T-helper 22 cell (primary cell): Measurements from ENCODE around the gene C4orf50.

Experiments
- DNase-seq: peaks from one replicate; pipeline ENCODE4 v3.0.0-alpha.2; 2020; ENCODE audit warnings: low read depth

Gene C4orf50

DNA sequence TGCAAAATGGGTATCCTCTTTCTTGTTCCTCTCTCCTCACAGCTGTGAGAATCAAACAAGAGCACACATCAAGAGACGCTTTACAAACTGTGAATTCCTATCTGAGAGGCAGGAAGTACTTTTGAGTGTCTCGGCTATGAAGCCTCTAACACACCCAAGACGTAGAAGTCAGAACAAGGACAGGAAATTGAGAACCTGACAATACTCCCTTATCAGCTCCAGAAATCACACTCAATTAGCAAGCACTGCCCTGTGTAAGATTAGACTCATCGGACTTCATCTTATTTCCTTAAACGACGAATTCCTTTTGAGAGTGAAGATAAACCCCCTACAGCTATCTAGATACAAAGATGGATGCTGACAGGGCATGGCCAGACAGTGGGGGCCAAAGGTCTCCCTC lies 74.7 kb downstream of the C4orf50 start:
- DNase-seq: no peak

DNA sequence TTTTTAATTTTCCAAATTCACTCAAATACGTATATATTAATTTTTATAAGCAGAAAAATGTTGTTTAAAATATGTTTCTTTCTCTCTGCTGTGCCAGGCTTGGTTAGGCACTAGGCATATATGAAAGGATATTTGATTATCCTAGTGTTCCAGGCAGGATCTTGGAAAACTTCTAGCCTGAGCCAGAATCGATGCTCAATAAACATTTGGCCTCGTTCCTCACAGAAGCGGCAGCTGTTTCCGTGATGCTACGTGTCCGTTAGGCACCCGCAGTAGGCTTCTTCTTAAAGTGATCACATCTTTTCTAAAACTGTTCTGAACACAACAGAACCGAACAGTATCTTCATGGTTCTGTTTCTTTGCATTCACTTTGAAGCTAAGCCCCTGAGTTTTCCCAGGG lies 75.3 kb downstream of the C4orf50 start:
- DNase-seq: no peak

DNA sequence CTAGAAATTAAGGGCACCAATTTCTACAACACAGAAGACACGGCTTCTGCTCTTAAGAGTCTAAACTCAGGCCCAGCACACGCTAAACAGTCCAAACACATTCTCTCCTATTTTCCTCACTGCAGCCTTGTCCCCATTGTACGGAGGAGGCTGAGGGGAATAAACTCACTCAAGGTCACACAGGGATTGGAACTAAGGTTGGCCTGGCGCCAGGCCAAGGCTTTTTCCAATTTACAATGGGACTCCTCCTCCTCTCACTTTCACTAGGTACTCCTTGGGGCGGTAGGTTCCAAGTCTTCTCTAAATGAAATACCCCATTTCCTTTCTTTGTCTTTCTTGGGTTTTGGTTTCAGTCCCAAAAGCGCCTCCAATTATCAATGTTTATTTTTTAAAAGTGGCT lies 76.6 kb downstream of the C4orf50 start:
- DNase-seq: no peak

DNA sequence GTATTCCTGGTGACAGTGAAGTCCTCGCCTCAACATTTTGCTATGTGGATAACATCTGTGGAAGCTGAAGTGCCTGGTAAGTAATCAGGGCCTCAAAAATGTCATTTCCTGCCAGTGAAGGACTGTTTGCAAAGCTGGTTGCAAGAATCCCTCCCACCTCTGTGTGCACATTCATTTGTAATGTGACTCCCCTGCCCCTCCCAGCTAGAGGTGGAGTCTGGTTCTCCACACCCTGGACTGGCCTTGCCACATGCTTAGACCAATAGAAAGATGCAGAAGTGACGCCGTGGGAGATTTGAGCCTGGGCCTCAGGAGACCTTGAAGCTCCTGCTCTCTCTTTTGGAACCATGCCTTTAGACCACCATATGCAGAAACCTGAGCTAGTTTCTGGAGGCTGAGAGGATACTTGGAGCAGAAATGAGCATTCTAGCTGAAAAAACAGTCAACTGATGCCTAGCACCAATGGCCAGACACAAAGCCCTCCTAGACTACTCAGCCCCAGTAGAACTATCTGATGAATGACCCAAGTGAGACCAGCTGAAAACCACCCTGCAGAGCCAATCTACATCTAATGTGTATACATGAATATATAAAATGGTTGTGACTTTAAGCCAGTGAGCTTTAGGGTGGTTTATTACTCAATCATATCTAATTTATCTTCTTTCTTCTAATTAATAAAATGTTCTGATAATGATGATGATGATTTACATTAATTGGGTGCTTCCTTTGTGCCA lies 77.6 kb downstream of the C4orf50 start:
- DNase-seq: no peak

DNA sequence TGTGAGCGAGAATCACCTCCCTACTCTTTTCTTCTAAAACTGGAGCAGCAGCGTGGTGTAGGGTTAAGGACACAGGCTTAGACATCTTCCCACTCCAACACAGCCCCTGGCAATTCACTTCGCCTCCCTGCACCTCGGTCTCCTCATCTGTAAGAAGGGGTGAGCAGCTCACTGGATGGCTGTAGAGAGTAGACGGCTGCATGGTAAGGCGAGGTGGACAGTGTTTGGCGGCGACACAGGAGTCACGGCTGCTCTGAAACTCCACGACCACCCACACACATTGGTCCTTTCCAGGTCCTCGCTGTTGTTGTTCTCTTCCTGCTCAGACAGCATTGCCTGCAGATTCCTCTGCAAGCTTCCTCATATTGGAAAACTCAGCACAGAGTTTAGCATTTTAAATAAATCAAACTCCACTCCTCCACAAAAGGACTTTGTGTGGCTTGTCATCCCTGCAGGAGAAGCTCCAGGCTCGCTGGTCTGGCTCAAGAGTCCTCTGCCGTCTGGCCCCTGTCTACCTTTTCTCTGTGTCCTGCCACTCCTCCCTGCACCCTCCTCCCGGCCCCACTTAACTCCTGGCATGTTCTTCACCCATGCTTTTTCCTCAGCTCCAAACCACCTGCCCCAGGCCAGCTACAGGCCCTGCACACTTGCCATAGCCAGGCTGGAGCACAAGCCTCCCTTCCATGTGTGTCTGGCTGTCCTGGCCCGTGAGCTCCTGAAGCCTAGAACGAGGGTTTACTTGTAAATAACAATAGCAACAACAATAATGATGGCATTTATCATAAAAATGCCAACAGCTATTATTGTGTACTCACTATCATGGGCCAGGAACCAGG lies 84.0 kb downstream of the C4orf50 start:
- DNase-seq: no peak

DNA sequence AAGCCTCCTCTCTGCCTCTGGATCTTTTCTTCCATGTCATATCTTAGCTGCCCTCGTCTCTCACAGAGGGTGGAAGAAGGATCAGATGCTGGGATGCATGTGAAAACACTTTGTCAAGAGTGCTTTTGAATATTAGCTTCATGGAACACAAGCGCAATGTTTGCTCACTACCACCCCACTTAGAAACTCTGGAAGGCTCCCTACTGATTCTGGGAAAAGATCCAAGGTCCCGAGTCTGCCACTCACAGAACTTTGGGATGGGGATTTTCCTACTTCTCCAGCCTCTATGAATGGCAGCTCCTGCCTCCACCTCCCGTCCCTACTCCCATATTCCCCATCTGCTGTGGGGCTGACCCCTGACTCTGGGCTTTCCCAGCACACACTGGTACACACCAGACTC lies 85.1 kb downstream of the C4orf50 start:
- no peak for DNase-seq

DNA sequence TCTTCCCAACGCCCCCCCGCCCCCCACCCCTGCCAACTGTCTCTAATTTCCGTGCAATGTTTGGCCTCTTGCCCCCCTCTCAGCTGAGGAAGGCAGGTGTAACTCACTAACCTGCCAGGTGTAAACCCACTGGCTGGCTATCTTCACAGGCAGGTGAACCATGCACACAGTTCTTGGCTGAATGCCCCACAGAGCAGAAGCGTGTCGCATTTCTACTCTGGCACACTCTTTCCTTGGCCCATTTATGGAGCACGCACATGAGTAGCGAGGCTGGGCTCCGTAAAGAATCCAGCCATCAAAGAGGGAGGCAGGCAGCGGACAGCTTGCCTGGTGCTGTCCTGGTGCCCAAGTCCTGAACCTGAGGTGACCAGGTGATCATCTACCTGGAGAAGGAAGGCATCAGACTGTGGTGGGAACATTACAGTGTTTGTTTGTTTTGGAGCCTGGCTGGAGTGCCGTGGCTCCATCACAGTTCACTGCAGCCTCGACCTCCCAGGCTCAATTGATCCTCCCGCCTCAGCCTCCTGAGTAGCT lies 86.1 kb downstream of the C4orf50 start:
- no peak for DNase-seq

DNA sequence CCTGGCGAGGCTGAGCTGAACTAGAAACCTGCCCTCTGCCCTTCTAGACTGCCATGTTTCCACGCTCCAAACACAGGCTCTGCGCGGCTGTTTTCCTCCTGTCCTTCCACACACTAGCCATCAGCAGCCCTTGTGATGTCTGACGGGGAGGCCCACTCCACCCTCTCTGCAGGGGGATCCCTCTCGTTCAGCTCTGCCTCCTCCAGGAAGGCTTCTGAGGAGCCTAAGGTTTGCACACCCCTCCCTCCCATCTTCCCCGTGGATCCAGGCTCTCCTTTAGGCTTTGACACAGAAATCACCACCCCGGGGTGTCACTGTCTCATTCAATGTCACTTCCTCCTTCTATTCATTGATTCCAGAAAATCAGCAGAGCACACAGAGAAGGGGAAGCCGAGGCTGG lies 86.7 kb downstream of the C4orf50 start:
- DNase-seq: no peak

DNA sequence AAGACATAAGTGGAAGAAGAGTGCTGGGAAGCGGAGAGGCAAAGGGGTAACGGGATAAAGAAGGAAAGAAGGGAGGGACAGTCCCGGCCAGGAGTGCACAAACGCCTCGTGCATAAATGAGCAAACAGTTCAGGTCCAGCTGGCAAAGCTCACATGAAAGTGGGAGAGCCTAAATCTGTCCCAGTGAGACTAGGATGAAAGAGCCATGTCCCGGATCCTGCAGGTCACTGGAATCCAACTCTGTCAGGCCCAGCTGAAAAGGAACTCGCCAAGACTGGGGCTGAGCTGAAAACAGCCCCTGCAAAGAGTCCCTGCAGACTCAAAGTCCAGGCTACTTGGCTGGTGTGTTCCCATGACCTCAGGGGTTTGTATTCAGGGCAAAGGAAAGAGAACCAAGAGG lies 87.4 kb downstream of the C4orf50 start:
- no peak for DNase-seq

DNA sequence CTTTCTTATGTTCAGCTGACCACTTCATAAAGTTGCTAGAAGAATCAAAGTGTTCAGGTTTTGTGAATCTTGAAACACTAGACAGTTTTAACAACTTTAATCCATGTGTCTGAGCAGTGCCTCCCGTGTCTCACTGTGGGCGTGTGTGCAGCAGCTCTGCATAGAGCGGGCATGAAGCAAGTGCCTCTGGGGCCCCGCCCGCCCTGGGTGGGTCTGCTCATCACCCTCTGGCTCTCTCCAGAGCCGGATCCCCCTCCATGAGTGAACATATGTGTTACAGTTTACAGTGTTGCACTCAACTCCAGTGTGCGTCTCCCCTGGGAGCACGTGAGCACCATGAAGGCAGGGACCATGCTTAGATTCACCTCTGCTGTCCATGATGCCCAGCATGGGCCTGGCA lies 87.8 kb downstream of the C4orf50 start:
- DNase-seq: no peak

DNA sequence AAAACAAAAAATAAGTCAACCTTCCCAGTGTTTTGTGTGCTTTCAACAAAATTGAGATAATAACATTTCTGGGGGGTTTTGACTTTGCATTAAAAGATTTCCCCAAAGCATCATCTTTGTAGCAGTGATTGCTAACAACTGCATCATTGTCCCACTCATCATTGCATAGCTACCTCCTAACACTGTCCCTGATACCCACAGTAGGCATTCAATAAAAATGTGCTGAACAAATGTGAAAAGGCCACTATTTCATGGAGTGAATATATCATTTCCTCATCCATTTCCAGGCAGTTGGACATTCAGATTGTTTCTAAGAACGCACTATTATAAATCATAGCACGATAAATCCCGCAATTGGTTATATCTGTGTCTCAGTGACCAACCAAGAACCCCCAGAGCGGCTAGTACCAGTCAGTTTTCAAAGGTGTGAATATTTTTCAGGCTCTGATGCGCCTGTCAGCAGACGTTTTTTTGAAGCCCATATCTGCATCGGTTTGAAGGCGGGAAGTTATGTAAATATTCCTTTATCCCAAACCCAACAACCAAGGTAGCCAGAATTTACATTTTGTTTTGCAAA lies 89.3 kb downstream of the C4orf50 start:
- DNase-seq: no peak

DNA sequence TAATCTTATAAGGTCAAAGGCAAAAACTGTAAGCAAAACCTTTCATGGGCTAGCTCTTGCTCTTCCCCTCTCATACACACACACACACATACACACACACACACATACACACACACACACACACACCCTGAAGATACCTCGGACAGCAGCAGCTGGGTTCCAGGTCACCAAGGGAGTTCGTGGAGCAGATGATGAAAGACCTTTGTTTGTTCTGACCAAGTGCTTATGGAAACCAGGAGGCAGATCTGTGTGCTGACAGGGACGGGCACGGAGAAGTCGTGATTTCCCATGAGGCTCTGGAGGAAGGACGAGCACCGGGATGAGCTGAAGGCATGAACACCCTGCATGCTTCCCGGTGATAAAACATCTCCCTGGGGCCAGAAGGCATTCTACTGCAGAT lies 90.0 kb downstream of the C4orf50 start:
- DNase-seq: no peak

DNA sequence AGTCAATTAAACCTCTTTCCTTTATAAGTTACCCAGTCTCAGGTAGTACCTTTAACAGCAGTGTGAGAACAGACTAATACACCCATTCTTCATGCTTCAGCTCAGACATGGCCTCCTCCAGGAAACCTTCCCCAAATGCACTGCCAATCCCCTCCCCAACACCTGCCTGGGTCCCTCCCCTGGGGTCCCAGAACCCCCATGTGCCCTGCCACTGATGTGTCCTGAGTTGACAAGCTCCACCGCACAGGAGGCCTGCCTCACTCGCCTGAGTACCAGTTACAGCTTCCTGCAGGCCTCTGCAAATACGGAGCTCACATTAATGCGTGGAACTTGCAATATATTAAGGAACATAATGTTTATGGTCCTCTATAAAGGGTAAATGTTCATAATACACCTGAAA lies 90.5 kb downstream of the C4orf50 start:
- DNase-seq: no peak

DNA sequence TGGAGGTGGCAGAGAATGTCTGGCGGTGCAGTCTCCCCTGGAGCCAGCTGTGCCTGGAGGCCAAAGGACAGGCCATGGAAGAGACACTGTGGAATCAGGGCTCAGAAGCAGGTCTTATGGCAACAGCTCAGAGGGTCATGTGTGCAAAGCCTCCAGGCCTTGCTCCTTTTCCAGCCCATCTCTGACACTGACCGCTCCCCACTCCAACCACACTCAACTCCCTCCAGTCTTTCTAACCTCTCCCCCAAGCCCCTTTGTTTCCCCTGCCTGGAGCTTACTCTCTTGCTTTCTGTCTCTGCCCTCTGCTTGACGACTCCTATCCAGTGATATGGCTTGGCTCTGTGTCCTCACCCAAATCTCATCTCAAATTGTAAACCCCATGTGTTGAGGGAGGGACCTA lies 91.1 kb downstream of the C4orf50 start:
- DNase-seq: no peak

DNA sequence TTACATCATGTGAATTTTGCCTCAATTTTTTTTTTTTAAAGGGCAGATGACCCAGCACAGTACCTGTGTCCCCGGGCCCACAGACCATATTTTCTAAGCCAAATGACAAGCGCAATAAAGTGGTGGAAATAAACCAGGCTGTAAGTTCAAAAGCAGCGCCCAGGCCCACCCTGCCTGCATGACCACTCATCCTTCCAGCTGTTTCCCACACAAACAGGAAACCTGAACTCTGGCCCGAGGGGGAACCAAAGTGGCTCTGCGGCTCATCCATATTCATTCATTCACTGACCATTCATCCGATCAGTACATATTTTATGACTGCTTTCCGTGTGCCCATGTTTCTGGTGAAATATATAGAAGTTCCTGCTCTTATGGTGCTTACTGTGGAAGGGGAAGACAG lies 91.6 kb downstream of the C4orf50 start:
- no peak for DNase-seq

DNA sequence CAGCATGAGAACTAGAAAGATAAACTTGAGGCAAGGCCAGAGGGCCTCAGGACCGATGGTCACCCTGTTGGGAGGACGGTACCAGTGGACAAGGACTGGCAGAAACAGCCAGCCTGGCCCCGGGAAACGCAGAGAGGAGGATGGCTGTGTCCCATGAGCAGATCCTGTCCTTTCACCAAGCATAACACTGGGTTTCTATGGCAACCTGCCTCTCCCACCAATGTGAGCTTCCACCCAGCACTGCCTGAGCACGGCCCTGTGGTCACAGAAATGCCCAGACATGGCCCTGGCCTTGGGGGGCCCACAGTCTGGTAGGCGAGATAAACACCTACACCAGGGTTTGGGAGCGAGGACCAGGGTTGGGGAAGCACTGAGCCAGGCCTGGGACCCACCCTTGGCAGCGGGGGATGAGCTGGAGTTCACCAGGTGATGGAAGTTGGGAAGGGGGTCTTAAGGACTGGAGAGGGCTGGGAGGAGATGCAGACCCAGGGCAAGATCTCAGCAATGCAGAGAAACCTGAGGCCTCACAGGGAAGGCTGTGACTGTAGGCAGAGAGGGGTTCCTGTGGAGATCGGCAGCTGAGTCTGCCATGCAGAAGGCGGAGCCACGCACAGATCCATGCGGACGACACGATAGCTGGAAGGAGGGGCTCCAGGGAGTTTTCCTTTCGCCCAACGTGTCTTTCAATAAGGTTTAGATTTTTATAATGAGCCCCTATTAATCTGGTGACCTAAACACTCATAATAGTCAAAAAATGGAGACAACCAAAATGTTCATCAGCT lies 92.6 kb downstream of the C4orf50 start:
- no peak for DNase-seq

DNA sequence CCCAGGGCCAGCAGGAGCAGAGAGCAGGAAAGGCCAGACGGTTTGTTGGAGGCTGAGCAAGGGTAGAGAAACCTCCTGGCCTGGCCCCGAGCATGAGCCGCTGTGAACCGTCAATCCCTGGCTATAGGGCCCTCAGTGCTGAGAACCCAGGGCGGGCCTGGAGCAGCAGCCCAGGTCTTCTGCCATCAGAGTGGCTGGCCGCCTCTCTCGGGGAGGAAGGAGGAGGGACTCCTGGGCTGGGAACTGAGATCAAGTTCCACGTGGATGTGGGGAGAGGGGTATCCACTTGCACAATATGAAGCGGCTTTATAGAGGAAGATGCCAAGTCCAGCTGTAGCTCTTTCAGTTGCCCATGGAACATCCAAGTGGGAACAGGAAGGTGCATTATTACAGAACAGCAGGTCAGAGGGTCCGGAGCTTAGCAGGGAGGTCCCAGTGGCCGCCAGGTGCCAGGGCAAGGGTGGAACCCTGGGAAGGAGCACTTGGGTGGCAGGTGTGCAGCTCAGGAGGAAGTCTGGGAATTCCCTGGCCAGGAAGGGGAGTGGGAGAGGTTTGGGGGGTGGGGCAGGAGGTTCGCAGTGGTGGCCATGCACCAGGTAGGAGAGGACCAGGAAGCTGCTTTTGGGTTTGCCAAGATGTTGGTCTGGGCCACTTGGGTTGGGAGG lies 93.6 kb downstream of the C4orf50 start:
- no peak for DNase-seq

DNA sequence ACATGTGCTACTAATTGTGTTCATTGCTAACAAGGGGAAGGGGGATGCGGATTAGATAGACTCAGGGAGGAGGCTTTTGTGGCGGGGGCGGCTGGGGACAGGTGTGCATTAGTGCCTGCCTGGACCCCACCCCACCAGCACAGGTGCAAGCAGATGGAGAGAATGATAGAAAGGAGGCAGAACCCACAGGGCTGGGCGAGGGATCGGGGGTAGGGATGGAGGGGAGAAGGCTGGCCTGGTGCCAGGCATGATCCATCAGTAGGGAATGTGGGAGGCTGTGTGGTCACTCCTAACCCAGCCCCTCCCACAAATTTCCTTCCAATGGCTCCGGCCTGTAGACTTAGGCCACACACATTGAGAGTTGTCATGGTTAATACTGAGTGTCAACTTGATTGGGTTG lies 94.9 kb downstream of the C4orf50 start:
- DNase-seq: no peak

DNA sequence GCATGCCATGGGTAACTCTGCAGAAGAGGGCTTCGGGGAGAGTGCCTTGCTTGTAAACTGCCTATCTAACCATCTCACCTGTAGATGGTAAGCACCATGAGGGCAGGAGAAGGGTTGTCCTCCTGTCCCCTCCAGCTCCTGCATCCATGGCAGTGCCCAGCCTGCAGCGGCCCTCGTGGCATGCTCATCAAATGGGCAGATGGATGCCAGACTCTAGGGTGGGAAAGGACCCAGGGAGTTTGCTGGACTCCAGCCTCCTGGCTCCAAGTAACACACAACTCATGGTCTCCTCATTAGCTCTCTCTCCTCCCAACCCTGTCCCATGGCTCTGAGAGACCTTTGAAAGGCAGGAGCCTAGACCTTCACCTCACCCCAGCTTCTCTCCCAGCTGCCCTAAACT lies 95.7 kb downstream of the C4orf50 start:
- DNase-seq: no peak

DNA sequence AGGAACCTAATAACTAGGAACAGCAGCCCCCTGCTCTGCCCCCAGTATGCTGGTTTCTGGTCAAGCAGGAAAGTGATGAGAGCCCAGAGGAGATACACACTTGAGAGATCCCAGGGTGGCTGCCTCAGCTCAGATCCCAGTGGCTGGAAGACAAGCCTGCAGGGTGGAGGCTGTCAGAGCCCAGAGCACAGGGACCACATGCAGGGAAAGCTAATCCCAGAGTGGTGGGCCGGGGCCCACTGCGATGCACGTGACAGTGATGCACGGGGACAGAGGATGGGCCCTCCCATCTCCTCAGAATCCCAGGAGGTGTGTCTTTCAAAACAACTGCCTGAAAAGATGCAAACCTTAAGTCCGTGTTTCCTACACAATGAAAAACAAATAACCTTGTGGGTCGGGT lies 96.2 kb downstream of the C4orf50 start:
- DNase-seq: no peak

DNA sequence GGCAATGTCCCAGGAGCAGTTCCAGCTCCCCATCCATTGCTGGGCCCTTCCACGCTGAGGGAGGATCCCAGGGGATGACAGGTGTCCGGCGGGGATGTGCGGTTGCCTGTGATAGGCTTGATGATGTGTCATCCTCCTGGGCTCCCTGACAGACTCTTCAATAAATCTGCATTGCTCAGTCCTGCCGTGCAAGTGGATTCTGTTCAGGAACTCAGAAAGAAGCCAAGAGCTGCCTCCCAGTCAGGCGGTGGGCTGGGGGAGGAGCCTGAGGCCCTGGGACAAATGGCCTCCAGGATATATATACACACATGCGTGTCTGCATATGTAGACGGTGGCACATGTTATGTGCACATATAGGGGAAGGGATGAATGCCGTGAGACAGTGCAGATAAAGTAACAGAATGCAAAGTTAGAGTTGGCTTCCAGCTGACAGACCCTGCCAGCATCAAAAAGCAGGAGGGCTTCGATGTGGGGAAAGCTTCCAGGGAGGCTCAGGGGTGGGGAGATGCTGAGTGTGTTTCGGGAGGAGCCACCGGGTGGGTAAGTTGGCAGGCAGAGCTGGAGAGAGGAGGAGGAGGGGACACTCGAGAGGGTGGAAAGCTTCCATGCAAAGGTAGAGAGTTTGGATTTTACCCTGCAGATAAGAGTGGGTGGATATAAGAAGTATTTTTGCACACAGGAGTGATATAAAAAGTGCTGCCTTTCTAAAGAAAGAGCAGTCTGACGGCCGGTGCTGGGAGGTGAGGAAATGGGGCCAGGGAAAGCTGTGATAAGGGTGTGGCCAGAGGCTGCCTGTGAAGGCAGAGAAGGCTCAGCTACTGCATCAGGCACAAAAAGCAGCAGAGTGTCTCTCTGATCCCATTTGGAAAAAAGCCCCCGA lies 96.9 kb downstream of the C4orf50 start:
- no peak for DNase-seq
